Heart right ventricle (tissue), 16 donors: ENCODE results near the gene DIS3L. TPM values are rescaled to one million over a fixed set of nuclear protein-coding genes. Genes with fewer than 3 reads are reported as not detected.
"Not testable (repeated sequence)": the region's sequence is repeated elsewhere in the genome, so short reads cannot be mapped to it uniquely, and the experiment has no call there.

Experiments
- ATAC-seq, 8 donors: fragments of 200-7000 bp; cut with Tn5 transposase; one replicate each; pipeline ENCODE4 v1.9.1; 2020; ENCODE audit warnings: mild to moderate bottlenecking in 8 of 8, moderate library complexity in 8 of 8, moderate number of reproducible peaks in 1 of 8
- DNase-seq, 2 donors: peaks; one replicate each; pipeline ENCODE4 v3.0.0-alpha.2; 2020
- H3K27ac ChIP-seq, 10 donors: fragments of 200-600 bp; sonication (generic) in 2 of 10; one replicate each; pipeline versions ENCODE4 v1.5.0 to v1.8.0; 2020 to 2022; ENCODE audit warnings: mild to moderate bottlenecking in 3 of 10
- H3K27me3 ChIP-seq, 7 donors: fragments of 200-600 bp; one replicate each; pipeline ENCODE4 v1.8.0; 2021 to 2022; ENCODE audit warnings: mild to moderate bottlenecking in 2 of 7
- H3K36me3 ChIP-seq, 9 donors: fragments of 200-600 bp; sonication (generic) in 1 of 9; one replicate each; pipeline versions ENCODE4 v1.5.0 to v1.8.0; 2020 to 2022; ENCODE audit warnings: mild to moderate bottlenecking in 2 of 9
- H3K4me1 ChIP-seq, 9 donors: fragments of 200-600 bp; sonication (generic) in 1 of 9; one replicate each; pipeline versions ENCODE4 v1.5.0 to v1.8.0; 2020 to 2022; ENCODE audit warnings: mild to moderate bottlenecking in 4 of 9
- H3K4me3 ChIP-seq, 10 donors: fragments of 200-600 bp; sonication (generic) in 2 of 10; one replicate each; pipeline versions ENCODE4 v1.5.0 to v1.8.0; 2020 to 2022; ENCODE audit warnings: mild to moderate bottlenecking in 7 of 10, moderate library complexity in 2 of 10
- H3K9me3 ChIP-seq, 11 donors: fragments of 200-600 bp in 10 of 11; sonication (generic) in 2 of 11; one replicate each; pipeline versions ENCODE4 v1.5.0 to v1.8.0; 2013 to 2022; ENCODE audit warnings: mild to moderate bottlenecking in 2 of 11, control low read depth in 1 of 11, moderate library complexity in 1 of 11
- CTCF ChIP-seq, 9 donors: fragments of 200-600 bp; sonication (generic) in 2 of 9; IDR thresholded peaks; one replicate each; pipeline versions ENCODE4 v1.5.0 to v1.8.0; 2021 to 2022; ENCODE audit warnings: antibody characterized with exemption in 9 of 9, mild to moderate bottlenecking in 5 of 9, moderate library complexity in 1 of 9
- WGBS, 2 donors: extraction: QIAGEN DNeasy Blood & Tissue Kit; methylation state at CpG; one replicate each; pipeline ENCODE4 v1.1.7; 2013; ENCODE audit warnings: inconsistent platforms in 1 of 2; 5-methylcytosine and 5-hydroxymethylcytosine counted together
- intact Hi-C, 10 donors: fragments of 100-400 bp; cut with DNase I; formaldehyde crosslinking; loops; one replicate each; pipeline versions ENCODE4 v1.11.1 to v1.14.2; 2022
- polyA plus RNA-seq, 2 donors: library from polyadenylated mRNA; stranded (reverse); fragments of 200-250 nt; gene quantifications; one replicate each; pipeline ENCODE4 v1.2.3, GENCODE V29; 2013
- total RNA-seq, 10 donors: library from RNA; stranded (reverse); fragmentation: NEBNext Ultra II Directional in 3 of 10; extraction: Animal tissue kit (Norgen Biotek cat#: 25700) in 3 of 10; gene quantifications; one replicate each; pipeline versions ENCODE4 v1.2.1 to v1.2.4, GENCODE V29; 2021 to 2023
- donor health status: Arrhythmogenic right ventricular cardiomyopathy.
- donor health status: ischemic (EF 13 %, LVEDD 7.1; RV severe dilation, severe dysfunction).
- donor health status: healthy with polysubstance abuse.
- donor health status: DM: no; HTN: yes; CAD: no.
- donor health status: DM: no; HTN: no; CAD: no.
- donor health status: ischemic (EF 25% LVEDD 6.9; RV normal size, moderate dysfunction).
- donor health status: ischemic (EF 25% LVEDD 5.7; RV mildly dilated, moderate dysfunction).
- donor health status: healthy.
- donor health status: DM: yes; HTN: yes; CAD: no.
- donor health status: Ischemic cardiomyopathy.
- donor health status: ischemic (EF 35%, LVEDD 5.7; RV mildly dilated, moderate dysfunction).
- donor health status: nonischemic (EF 11% LVEDD 7.7; RV severe dilation, severe dysfunction).
- donor health status: DM: yes; HTN: yes; CAD: no.
- donor health status: PGD.
- donor health status: ischemic (EF 29% LVEDD 5.4; RV normal size, mild dysfunction).
- donor health status: nonischemic (EF 23%, LVEDD 6.1; RV moderate dilation, normal function).

The DIS3L gene
- total and polyA plus RNA-seq, 12 donors, result 10.6 to 49.6 (median 38.3) TPM

DNA sequence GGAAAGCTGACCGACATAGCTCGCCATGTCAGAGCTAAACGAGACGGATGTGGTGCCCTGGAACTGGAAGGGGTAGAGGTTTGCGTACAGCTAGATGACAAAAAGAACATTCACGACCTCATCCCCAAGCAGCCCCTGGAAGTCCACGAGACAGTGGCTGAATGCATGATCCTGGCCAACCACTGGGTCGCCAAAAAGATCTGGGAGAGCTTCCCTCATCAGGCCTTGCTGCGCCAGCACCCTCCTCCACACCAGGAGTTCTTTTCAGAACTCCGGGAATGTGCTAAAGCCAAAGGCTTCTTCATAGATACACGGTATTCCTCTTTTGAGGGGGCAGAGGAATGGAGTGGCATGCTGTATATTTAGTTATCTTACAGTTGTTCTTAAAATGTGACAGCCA lies 32.7 kb downstream of the DIS3L start:
- Histone ChIP-seq H3K4me3 (no peak overlapping the region), H3K36me3 (peaks cover 0 to 100% (median 61%) of the 10 kb centered on the region in 9 donors), H3K27ac (no peak overlapping the region), H3K4me1 (no peaks in the 10 kb centered on the region), H3K27me3 (no peaks in the 10 kb centered on the region), H3K9me3 (no peaks in the 10 kb centered on the region)
- DNase-seq, result no peak
- no peak for TF ChIP-seq CTCF (IDR thresholded peaks at IDR 0.05)
- 92 to 94% methylated on average over 11 of the region's 11 CpGs for WGBS, 2 donors
- ATAC-seq, result no peak
- intact Hi-C loops, result no loop called here

DNA sequence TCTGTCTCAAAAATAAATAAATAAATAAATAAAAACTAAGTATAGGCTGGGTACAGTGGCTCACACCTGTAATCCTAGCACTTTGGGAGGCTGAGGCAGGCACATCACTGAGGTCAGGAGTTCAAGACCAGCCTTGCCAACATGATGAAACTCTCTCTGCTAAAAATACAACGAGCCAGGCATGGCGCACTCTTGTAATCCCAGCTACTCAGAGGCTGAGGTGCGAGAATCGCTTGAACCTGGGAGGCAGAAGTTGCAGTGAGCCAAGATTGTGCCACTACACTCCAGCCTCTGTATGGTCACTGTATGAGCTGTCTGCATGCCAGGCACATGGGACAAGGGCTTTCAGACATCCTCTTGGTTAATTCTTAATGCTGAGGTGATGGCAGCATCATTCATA lies 34.4 kb downstream of the DIS3L start:
- intact Hi-C loops, result no loop called here
- 74 to 80% methylated on average over 4 of the region's 4 CpGs for WGBS, 2 donors
- no peak for ATAC-seq

GRCh38 chr15:66328771-66329170 lies 35.4 kb downstream of the DIS3L start:
- H3K27me3 ChIP-seq, result no peaks in the 10 kb centered on the region
- TF ChIP-seq CTCF (IDR thresholded peaks at IDR 0.05), result no peak
- no peak for ATAC-seq
- intact Hi-C loops, result no loop called here
- no peak overlapping the region for H3K27ac ChIP-seq
- H3K9me3 ChIP-seq, result no peaks in the 10 kb centered on the region
- 93 to 95% methylated on average over 14 of the region's 14 CpGs for WGBS, 2 donors
- DNase-seq, result no peak
- peaks cover 0 to 100% (median 73%) of the 10 kb centered on the region in 9 donors for H3K36me3 ChIP-seq
- H3K4me3 ChIP-seq, result no peak overlapping the region
- H3K4me1 ChIP-seq, result no peaks in the 10 kb centered on the region

More for the DNA sequence above, 34.4 kb downstream of the DIS3L start:
- no peak for TF ChIP-seq CTCF (IDR thresholded peaks at IDR 0.05)
- Histone ChIP-seq H3K9me3 (no peaks in the 10 kb centered on the region), H3K4me3 (no peak overlapping the region), H3K27ac (no peak overlapping the region), H3K27me3 (no peaks in the 10 kb centered on the region), H3K4me1 (no peaks in the 10 kb centered on the region), H3K36me3 (peaks cover 0 to 100% (median 68%) of the 10 kb centered on the region in 9 donors)
- DNase-seq, result no peak

DNA sequence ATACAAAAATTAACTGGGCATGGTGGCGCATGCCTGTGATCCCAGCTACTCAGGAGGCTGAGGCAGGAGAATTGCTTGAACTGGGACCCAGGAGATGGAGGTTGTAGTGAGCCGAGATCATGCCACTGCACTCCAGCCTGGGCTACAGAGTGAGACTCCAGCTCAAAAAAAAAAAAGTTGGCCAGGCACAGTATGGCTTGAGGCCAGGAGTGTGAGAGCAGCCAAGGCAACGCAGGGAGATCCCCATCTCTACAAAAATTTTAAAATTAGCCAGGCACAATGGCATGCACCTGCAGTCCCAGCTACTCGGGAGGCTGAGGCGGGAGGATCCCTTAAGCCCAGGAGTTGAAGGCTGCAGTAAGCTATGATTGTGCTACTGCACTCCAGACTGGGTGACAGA lies 55.2 kb downstream of the DIS3L start:
- H3K4me1 ChIP-seq, H3K27me3 ChIP-seq, intact Hi-C loops, DNase-seq, H3K27ac ChIP-seq, H3K4me3 ChIP-seq, ATAC-seq, H3K9me3 ChIP-seq: not testable (repeated sequence)
- WGBS, 2 donors, result 48 to 63% methylated on average over 5 of the region's 5 CpGs
- peaks cover 0 to 72% (median 0%) of the 10 kb centered on the region in 9 donors for H3K36me3 ChIP-seq

DNA sequence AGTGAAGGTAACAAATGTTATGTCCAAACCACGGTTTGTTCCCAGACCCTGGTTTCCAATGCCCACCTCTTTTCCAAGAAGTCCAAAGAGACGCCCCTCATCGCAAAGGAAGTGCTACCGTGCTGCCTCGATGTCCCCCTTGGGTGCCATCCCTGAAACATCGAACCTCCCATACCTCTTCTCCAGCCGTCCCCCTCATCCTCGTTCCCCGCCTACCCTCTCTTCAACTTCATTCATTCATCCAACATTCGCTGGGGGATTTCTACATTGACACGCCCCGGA lies 62.6 kb downstream of the DIS3L start:
- WGBS, 2 donors, result 7 to 8% methylated on average over 12 of the region's 12 CpGs
- ATAC-seq, result peak in 1 of 8 donors; percentile 25
- H3K36me3 ChIP-seq, result peaks cover 0 to 19% (median 0%) of the 10 kb centered on the region in 9 donors
- intact Hi-C loops, result loop anchor here in 3 of 10 donors (1.0 to 10.0 kb wide), 2 partner anchors 30 to 139 kb away; partner anchors contain the start of genes SNAPC5 (in 2 of the 3) and MAP2K1 (in 1 of the 3)
- TF ChIP-seq CTCF (IDR thresholded peaks at IDR 0.05), result no peak
- H3K9me3 ChIP-seq, result no peaks in the 10 kb centered on the region
- peaks cover 0 to 14% (median 5%) of the 10 kb centered on the region in 9 donors for H3K4me1 ChIP-seq
- peak overlapping the region in 9 of 10 donors; percentile 30 to 87 (median 58) for H3K27ac ChIP-seq
- no peaks in the 10 kb centered on the region for H3K27me3 ChIP-seq
- H3K4me3 ChIP-seq, result peak overlapping the region; percentile 47 to 76 (median 59)
- DNase-seq, result no peak
